GM04504 (cell line): ENCODE measurements around the gene TBC1D22A.

ENCODE experiments used
- DNase-seq: peaks from one replicate; pipeline ENCODE4 v3.0.0-alpha.2; 2012; ENCODE audit warnings: low read depth

Gene TBC1D22A

GRCh38 chr22:46909237-46910030 lies 147.0 kb downstream of the TBC1D22A start:
- no peak for DNase-seq

- no peak for DNase-seq
These were observed 148.2 kb downstream of the TBC1D22A start for GRCh38 chr22:46910624-46911023.

DNA sequence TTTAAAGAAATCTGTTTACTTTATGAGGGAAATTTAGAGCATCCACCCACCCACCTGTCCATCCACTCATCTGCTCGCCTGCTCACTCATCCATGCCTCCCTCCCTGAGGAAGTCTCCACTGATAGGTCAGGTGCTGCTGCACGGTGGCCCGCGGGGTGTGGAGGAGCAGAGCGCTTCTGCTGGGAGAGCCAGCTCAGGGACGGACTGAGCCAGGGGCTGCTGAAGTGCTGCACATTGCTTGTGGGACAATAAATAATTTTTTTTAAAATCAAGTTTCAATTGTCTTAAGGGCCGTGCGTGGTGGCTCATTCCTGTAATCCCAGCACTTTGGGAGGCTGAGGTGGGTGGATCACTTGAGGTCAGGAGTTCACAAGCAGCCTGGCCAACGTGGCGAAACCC lies 148.9 kb downstream of the TBC1D22A start:
- no peak for DNase-seq

DNA sequence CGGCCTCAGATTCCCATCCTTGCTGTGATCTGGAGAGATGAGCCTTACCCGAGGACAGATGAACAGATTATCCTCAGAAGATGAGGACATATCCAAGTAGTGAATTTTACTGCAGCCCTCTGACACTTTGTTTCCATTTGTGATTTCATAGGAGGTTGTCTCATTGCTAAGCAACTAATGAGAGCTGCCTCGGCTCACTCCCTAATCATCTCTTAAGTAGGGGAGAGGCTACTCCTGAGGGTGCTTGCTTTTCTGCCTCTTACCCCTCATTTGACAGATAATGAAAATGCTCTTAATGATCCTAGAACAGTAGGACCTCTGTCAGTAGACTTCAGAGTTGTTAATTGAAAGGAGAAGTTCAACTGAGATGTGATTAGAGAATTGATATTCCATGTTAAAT lies 150.9 kb downstream of the TBC1D22A start:
- no peak for DNase-seq

- no peak for DNase-seq
These were observed 152.0 kb downstream of the TBC1D22A start for GRCh38 chr22:46914481-46914880.

GRCh38 chr22:46914916-46915894 lies 152.8 kb downstream of the TBC1D22A start:
- DNase-seq, result no peak

GRCh38 chr22:46915950-46916730 lies 153.7 kb downstream of the TBC1D22A start:
- no peak for DNase-seq

DNA sequence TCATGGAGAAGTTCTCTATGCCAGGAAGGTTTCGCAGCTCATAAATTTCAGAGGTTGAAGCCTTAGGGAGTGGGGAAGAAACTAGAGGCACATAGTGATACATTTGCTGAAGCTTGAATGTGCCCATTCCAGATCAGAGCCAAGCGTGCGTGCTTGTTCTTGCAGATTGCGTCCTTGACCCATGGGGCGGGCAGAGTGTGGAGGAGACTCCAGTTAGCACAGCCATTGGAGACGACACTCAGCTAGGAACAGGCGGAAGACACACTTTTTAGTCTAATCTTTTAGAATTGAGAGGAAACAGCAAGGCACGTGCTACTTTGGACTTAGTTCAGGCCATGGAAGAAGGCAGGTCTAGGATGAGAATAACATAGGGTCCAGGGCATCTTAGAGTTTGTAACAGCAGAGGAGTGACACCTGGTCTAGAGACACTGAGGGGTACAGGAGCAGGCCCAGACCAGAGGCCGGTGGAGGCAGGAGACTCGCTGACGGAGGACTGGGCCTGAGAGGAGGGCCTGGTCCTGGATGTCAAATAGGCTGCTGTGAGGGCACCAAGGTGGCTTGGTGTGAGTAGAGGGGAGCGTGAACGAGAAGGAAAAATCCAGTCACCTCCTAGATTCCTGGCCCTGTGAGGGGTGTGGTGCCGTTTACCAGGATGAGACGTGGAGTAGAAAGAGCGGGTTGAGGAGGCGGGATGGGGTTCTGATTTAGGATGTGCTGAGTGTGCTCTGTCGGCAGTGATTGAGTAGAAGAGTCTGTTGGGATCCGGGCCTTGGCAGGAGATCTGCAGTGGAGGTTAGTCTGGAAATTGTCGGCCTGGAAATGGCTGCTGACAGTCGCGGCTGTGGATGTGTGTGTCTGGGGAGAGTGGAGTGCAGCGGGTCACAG lies 154.7 kb downstream of the TBC1D22A start:
- DNase-seq, result no peak

GRCh38 chr22:46917771-46918101 lies 155.3 kb downstream of the TBC1D22A start:
- DNase-seq, result no peak

DNA sequence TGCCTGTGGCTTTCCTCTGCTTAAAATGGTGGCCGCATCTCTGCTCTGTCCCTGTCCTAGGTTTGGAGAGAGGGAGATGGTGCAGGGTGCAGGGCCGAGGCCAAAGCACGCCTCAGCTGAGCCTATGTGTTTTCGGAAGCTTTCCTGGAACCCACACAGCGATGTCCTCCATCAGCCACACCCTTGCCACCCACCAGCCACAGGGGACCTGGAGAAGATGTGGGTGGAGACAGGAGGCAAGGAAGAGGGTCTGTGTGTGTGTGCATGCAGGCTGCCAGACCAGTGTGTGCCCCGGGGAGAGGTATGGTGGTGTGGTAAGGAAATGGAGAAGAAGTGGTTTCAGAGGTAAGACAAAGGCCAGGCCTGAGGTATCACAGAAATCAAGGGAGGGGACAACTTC lies 155.7 kb downstream of the TBC1D22A start:
- no peak for DNase-seq

DNA sequence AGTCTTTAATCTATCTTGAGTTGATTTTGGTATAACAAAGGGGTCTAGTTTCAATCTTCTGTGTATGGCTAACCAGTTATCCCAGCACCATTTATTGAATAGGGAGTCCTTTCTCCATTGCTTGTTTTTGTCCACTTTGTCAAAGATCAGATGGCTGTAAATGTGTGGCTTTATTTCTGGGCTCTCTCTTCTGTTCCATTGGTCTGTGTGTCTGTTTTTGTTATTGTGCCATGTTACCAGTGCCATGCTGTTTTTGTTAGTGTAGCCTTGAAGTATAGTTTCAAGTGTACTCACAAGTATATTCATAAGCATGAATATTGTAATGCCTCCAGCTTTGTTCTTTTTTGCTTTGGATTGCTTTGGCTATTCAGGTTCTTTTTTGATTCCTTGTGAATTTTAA lies 159.6 kb downstream of the TBC1D22A start:
- no peak for DNase-seq

- DNase-seq, result no peak
These were observed 160.9 kb downstream of the TBC1D22A start for GRCh38 chr22:46923394-46923793.

GRCh38 chr22:46925818-46926217 lies 163.4 kb downstream of the TBC1D22A start:
- no peak for DNase-seq

DNA sequence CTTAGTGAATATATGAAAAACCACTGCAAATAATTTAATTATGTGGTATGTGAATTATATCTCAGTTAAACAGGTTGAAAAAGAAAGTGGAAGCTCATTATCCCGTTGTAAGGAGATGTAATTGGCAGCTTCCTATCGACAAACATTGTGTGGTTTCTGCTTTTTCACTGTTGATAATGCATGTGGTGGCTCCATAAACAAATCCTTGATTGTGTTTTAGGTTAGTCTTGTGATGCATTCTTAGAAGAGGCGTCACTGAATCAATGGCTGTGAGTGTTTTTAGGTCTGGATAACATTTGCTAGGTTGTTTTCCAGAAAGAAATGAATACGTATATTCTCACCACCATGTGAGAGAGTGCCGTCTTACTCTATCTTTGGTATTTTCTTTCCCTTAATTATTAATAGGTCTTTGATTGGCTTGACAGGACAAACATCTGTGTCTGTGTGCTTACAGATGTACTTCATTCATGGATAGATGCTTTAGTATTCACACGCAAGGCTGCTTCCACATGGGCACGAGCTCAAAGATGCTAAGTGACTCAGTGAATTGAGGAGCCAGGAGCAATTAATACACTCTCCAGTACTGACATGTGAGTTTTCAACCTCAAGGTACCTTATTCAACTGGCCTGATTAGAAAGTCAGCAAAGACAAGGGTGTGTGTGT lies 166.7 kb downstream of the TBC1D22A start:
- peak; percentile 38 for DNase-seq

DNA sequence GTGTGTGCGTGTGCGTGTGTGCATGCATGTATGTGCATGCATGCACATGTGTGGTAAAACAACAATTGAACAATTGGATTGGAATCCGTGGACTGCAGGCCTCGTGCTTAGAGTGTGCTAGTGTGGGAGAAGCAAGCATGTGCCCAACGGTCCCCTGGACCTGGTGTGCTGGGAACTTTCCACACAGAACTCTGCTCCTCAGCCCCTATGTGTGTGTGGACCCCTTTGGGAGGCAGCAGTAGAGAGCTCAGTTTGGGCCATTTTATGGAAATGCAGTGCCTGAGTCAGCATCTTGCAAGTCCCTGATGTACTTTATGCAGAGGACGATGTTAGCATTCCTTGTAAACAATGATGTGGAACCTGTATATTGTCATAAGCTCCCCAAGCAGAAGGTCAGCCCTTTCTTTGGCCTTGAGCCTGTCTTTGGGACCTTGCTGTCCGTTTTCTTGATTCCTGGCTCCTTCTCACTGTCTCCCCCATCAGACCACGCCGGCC lies 167.3 kb downstream of the TBC1D22A start:
- no peak for DNase-seq

GRCh38 chr22:46931414-46931813 lies 169.0 kb downstream of the TBC1D22A start:
- no peak for DNase-seq

DNA sequence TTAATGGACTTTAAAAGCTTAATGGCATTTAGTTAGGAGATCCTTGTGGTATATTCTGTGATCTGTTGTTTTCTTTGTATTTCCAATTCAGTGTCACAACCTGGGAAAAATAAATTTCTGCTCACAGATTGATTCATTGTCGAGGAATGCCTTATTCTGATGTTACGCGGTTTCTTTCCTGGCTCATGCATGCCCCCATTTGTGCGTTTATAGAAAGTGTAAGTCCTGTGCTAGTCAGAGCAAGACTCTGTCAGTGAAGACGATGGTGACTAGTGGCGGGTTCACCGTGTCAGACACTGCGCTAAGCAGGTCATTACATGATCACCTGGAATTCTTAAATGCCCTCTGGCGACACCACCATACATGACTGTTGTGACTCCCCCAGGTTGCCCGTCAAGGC lies 169.4 kb downstream of the TBC1D22A start:
- no peak for DNase-seq

DNA sequence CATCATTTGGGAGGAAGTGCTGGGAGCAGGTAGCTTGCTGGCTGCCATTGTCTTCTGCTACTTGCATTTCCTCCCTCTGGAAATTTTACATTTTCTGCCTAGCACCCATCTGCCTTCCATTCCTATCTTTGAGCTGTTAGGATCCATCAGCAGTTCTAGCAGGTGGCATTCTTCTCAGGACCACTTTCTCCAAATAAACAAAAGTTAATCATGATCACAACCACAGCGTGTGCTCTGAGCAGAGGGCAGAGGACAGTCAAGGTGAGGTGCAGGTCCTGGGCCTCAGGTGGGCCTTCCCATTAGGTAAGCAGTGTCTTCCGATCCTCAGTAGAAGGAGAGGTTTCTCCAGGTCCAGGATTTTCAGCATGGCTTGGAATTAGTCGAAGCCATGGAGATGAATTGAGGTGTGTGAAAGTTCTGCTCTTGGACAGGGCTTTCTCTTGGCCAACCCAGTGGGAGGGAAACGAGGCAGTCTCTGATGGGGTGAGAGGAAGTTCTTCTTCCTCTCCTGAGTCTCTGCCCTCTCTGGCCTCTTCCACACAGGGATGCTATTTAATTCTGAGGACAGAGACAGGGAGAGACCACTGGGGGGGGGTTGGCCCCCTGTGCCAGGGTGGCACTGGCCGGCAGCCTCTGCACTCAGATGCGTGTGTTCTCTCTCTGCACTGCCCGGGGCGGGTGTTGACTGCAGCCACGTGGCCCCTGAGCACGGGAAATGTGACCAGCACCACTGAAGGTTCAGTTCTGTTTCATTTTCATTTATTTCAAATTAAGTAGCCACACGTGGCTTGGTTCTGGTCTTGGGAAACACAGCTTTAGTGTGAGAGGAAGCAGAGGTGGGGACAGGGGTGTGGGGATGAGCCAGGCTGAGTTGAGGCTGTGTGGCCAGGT lies 170.8 kb downstream of the TBC1D22A start:
- no peak for DNase-seq

- no peak for DNase-seq
These were observed 171.8 kb downstream of the TBC1D22A start for GRCh38 chr22:46934172-46934745.
